Left renal pelvis (tissue), 4 donors: ENCODE results near the gene NUPR2. TPM values are rescaled to one million over a fixed set of nuclear protein-coding genes. Genes with fewer than 3 reads are reported as not detected.
A peak's percentile ranks its signal among the peaks of the same experiment; 100 is the strongest.
"Not testable (repeated sequence)": the region's sequence is repeated elsewhere in the genome, so short reads cannot be mapped to it uniquely, and the experiment has no call there.

Experiments
- DNase-seq, 4 donors: peaks; one replicate each; pipeline ENCODE4 v3.0.0-alpha.2; 2013; ENCODE audit warnings: low read depth in 4 of 4, low spot score in 3 of 4
- polyA plus RNA-seq, 4 donors: library from polyadenylated mRNA; unstranded; fragments of 120-200 nt; gene quantifications; one replicate each; pipeline ENCODE4 v1.2.1, GENCODE V29; 2013; ENCODE audit not compliant: insufficient read length in 4 of 4

The NUPR2 gene
- polyA plus RNA-seq, 4 donors, result 0.25 to 3.0 (median 1.8) TPM

DNA sequence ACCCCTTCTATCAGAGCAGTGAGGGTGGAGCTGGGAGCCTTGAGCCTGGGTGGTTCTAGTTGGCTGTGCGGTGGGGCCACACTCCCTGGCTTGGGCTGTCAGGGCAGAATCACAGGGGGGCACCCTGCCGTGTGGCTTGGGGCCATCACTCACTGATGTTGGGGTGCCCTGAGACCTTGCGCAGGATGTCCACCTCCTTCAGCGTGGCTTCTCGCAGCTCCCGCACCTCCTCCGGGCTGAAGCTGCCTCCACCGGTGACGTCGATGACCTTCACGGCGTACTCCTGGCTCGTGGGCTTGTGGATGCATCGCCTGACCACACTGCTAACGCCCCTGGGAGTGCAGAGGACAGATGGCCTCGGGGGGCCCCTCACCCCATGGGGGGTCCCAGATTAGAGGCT, 28.8 kb downstream of the NUPR2 start:
- no peak for DNase-seq

DNA sequence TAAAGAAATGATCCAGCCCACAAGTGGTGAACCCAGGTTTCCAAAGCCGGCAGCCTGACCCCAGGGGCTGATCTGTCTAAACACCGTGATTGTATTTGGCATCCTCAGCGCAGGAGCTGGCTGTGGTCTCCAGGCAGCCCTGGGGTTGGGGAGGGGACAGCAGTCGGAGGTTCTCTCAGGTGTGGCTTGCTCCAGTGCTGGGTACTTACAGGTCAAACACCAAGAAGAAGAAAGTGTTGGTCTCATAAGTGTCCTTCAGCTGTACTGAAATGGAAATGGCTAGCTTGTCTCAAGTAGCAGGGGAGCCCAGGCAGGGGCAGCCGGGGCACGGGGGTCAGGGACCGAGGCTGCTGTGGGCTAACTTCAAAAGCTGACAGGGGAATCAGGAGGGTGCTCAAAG, 29.5 kb downstream of the NUPR2 start:
- DNase-seq, result no peak

DNA sequence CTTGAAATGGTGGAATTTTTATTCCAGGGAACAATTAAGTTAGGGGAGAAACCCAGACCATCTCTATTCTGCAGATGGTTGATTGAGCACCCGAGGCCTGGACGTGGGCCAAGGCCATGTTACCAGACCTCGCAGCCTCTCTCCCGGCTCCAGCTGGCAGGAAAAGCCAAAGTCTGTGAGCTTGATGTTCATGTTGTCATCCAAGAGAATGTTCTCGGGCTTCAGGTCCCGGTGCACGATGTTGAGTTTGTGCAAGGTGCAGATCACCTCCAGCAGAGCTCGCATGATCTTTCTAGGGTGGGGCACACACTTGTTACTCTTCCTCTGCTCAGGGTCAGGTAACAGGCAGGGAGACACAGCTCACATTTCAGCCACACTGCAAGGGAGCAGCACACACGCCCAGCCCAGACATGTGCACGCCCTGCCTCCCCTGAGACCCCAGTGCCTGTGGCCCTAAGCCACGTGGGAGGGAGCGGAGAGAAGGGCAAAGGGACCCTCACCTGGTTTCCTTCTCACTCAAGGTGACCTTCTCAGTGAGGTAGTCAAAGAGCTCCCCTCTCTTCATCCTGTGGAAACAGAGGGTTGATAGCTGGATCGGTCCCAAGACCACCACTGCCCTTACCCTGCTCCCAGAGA, 32.9 kb downstream of the NUPR2 start:
- DNase-seq, result no peak

DNA sequence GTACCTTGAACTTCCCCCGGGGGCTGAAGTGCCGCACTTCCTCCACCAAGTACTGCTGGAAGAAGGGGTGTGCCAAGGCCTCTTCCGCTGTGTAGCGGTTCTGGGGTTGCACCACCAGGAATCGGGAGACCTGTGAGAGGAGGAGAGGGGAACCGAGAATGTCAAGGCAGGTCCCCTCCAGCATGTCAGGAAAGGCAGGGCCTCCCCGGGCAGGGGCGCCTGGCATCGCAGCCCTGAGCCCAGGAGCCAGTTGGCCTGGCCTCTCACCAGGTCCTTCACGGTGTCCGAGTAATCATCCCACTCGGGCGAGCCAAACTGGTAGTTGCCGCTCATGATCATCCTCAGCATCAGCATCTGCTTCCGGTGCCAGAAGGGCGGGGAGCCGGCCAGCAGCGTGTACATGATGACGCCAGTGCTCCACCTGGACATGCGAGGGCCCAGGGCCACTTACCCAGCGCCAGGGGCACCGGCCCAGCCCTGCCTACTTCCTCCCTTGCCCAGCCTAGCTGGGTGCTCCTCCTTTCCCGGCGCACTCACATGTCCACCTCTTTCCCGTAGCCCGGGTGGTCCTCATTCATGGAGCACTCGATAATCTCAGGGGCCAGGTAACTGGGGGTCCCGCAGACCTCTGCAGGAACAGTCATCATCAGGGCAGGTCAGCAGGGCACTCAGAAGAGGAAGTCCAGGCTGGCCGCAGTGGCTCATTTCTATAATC, 34.4 kb downstream of the NUPR2 start:
- DNase-seq, result no peak

DNA sequence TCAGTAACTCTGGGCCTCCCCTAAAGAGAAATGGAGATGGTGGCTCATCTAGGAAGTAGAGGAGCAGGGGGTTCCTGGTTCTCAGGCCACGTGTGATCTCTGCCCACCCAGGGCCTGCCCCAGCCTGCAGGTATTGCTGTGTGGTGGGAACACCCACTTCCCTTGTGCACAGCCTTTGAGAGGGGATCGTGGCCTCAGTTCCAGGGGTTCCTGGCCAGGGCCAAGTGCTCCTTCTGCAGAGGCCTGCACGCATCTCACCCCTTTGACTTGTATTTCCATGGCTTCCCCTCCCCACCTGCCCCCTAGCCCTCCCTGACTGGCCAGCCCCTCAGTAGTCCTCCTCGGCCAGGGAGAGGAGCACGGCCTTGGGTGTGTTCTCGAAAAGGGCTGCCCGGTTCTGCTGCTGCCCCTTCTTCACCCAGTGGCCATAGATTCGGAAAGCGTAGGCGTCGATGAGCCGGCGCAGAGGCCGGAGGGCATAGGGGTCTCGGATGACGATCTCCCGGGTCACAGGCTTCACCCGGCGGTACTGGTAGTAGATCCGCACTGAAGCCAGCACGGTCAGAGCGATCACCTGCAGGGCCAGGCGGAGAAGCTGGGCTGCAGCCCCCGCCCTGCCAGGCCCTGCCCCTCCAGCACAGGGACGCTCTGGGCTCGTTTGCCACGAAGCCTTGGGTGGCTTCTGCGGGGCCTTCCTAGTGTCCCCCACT, 35.3 kb downstream of the NUPR2 start:
- DNase-seq, result not testable (repeated sequence)

DNA sequence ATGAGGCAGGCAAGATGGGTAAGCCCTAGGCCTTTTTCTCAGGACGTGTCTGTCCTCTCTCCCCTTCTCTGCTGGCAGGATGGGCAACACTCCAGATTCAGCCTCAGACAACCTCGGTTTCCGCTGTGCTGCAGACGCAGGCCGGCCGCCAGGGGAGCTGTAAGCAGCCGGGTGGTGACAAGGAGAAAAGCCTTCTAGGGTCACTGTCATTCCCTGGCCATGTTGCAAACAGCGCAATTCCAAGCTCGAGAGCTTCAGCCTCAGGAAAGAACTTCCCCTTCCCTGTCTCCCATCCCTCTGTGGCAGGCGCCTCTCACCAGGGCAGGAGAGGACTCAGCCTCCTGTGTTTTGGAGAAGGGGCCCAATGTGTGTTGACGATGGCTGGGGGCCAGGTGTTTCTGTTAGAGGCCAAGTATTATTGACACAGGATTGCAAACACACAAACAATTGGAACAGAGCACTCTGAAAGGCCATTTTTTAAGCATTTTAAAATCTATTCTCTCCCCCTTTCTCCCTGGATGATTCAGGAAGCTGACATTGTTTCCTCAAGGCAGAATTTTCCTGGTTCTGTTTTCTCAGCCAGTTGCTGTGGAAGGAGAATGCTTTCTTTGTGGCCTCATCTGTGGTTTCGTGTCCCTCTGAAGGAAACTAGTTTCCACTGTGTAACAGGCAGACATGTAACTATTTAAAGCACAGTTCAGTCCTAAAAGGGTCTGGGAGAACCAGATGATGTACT, 36.6 kb downstream of the NUPR2 start:
- DNase-seq, result no peak

DNA sequence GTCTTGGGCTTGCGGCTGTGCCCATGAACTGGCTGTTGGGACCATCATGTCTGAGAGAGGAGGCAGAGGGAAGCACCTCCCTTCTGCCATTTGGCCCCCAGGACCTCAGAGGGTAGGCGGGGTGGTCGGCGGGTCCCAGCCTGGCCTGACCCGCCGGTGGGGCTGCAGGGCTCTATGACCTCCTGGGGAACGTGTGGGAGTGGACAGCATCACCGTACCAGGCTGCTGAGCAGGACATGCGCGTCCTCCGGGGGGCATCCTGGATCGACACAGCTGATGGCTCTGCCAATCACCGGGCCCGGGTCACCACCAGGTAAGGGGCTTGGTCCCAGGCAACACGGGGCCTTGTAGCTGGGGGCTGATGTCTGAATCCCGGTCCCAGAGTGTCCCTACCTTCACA, 38.0 kb downstream of the NUPR2 start:
- no peak for DNase-seq

DNA sequence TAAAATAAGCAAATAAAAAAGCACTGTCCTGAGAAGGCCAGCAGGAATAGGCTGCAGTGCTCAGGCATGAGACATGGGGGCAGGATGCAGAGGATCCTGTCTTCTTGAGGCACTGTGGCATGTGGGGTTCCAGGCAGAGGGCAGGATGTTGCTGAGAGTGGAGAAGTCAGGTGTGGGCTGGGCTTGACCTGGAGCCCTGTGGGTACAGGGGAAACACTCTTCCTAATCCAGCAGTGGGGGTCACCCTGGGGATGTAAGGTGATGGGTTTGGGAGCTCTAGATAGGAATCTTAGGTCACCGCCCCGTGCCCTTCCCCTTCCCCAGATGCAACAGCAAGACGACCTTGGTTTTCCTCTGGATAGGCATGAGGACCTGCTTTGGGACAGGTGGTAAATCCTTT, 38.5 kb downstream of the NUPR2 start:
- DNase-seq, result no peak

DNA sequence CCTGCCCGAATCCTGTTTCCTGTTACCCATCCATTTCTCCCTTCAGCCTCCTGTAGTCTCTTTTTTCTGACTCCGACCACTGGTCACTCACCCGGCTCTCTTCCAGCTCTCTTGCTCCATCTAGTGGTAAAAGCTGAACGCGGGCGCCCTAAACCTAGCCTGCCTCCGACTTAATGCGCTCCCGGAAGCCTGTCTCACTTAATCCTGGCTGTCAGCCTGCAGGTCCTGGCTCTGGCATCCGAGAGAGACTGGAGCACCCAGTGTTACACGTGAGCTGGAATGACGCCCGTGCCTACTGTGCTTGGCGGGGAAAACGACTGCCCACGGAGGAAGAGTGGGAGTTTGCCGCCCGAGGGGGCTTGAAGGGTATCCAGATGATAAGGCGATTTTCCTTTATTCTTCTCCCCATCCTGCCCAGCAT, 41.8 kb downstream of the NUPR2 start:
- DNase-seq, result peak in 2 of 4 donors; percentile 71 to 77

DNA sequence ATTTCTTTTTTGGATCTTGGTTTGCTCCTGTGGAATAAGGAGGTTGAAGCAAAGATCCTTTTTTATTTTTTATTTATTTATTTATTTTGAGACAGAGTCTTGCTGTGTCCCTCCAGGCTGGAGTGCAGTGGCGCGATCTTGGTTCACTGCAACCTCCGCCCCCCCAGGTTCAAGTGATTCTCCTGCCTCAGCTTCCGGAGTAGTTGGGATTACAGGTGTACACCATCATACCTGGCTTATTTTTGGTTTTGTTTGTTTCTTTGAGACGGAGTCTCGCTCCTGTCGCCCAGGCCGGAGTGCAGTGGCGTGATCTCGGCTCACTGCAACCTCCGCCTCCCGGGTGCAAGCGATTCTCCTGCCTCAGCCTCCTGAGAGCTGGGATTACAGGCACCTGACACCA, 49.8 kb downstream of the NUPR2 start:
- DNase-seq, result not testable (repeated sequence)

Other genes with a start within 250 kb of the NUPR2 start
- gene ZNF713, start 229.0 kb downstream of the NUPR2 start, polyA plus RNA-seq, result 10 to 100 TPM; 11.8 to 14.5 (median 14.1) TPM
- gene MRPS17, start 164.5 kb downstream of the NUPR2 start, polyA plus RNA-seq, result 10 to 100 TPM; 13.9 to 19.4 (median 18.4) TPM
- 100 to 1,000 TPM in 3 of 4 donors, 10 to 100 TPM in 1; 87.2 to 137 (median 112) TPM for gene NIPSNAP2, start 151.8 kb downstream of the NUPR2 start, polyA plus RNA-seq
- 10 to 100 TPM; 18.1 to 44.3 (median 33.1) TPM for gene PSPH, start 65.0 kb downstream of the NUPR2 start, polyA plus RNA-seq
- 100 to 1,000 TPM; 142 to 241 (median 229) TPM for gene CCT6A, start 64.7 kb downstream of the NUPR2 start, polyA plus RNA-seq
- gene SUMF2, start 52.1 kb downstream of the NUPR2 start, polyA plus RNA-seq, result 100 to 1,000 TPM in 2 of 4 donors, 10 to 100 TPM in 2; 64.2 to 152 (median 105) TPM
- 1 to 10 TPM in 3 of 4 donors, under 1 TPM in 1; 0.93 to 2.3 (median 1.6) TPM for gene PHKG1, start 23.5 kb downstream of the NUPR2 start, polyA plus RNA-seq
- 100 to 1,000 TPM; 201 to 277 (median 254) TPM for gene CHCHD2, start 9.9 kb downstream of the NUPR2 start, polyA plus RNA-seq